Measurements from ENCODE around the gene HECW1. TPM values are rescaled to one million over a fixed set of nuclear protein-coding genes. Genes with fewer than 3 reads are reported as not detected.

Gene HECW1
- total RNA-seq, 1 donor from 2014 or later: 68.7 TPM

- Mint-ChIP-seq H3K27me3 (ENCODE audit: unreplicated experiment) (no peaks in the 10 kb centered on the region), H3K4me3 (ENCODE audit: unreplicated experiment) (no peak overlapping the region), H3K27ac (ENCODE audit: unreplicated experiment) (no peak overlapping the region), H3K9me3 (ENCODE audit: unreplicated experiment) (no peaks in the 10 kb centered on the region), H3K36me3 (ENCODE audit: unreplicated experiment) (peaks cover 3% of the 10 kb centered on the region), H3K4me1 (ENCODE audit: low read depth, unreplicated experiment) (peaks cover 10% of the 10 kb centered on the region)
- TF ChIP-seq, protein P1, sequence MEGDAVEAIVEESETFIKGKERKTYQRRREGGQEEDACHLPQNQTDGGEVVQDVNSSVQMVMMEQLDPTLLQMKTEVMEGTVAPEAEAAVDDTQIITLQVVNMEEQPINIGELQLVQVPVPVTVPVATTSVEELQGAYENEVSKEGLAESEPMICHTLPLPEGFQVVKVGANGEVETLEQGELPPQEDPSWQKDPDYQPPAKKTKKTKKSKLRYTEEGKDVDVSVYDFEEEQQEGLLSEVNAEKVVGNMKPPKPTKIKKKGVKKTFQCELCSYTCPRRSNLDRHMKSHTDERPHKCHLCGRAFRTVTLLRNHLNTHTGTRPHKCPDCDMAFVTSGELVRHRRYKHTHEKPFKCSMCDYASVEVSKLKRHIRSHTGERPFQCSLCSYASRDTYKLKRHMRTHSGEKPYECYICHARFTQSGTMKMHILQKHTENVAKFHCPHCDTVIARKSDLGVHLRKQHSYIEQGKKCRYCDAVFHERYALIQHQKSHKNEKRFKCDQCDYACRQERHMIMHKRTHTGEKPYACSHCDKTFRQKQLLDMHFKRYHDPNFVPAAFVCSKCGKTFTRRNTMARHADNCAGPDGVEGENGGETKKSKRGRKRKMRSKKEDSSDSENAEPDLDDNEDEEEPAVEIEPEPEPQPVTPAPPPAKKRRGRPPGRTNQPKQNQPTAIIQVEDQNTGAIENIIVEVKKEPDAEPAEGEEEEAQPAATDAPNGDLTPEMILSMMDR (IDR thresholded peaks at IDR 0.05; ENCODE audit: partially characterized antibody, unreplicated experiment): no peak
- DNase-seq: no peak
Measured at GRCh38 chr7:43460733-43461348, 348.4 kb downstream of the HECW1 start.

GRCh38 chr7:43461349-43462024, 349.0 kb downstream of the HECW1 start:
- Mint-ChIP-seq H3K4me3 (ENCODE audit: unreplicated experiment) (no peak overlapping the region), H3K27me3 (ENCODE audit: unreplicated experiment) (no peaks in the 10 kb centered on the region), H3K27ac (ENCODE audit: unreplicated experiment) (no peak overlapping the region), H3K9me3 (ENCODE audit: unreplicated experiment) (no peaks in the 10 kb centered on the region), H3K4me1 (ENCODE audit: low read depth, unreplicated experiment) (peaks cover 10% of the 10 kb centered on the region), H3K36me3 (ENCODE audit: unreplicated experiment) (peaks cover 3% of the 10 kb centered on the region)
- TF ChIP-seq, protein P1 (IDR thresholded peaks at IDR 0.05; ENCODE audit: partially characterized antibody, unreplicated experiment): no peak
- DNase-seq: no peak

DNA sequence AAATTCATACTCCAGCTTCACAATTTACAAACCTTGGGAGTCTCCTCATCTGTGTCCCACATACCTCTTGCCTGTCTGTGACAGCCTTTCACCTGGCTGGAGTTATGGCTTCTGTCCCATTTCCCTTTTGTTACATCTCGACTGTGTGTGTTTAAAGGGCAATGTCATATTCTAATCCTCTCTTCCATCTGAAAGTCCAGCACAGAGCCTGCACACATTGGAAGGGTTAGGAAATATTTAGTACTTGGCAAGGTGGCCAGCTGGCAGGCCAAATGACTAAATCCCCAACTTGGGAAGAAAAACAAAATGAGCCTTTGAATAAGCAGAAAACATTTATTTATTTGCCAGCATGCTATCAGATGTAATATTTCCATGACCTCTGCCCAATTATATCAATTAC, 350.4 kb downstream of the HECW1 start:
- H3K4me3 Mint-ChIP-seq (ENCODE audit: unreplicated experiment): no peak overlapping the region
- peaks cover 4% of the 10 kb centered on the region for H3K27me3 Mint-ChIP-seq (ENCODE audit: unreplicated experiment)
- DNase-seq: no peak
- TF ChIP-seq, protein P1 (IDR thresholded peaks at IDR 0.05; ENCODE audit: partially characterized antibody, unreplicated experiment): no peak
- H3K4me1 Mint-ChIP-seq (ENCODE audit: low read depth, unreplicated experiment): peaks cover 10% of the 10 kb centered on the region
- peaks cover 6% of the 10 kb centered on the region for H3K9me3 Mint-ChIP-seq (ENCODE audit: unreplicated experiment)
- H3K36me3 Mint-ChIP-seq (ENCODE audit: unreplicated experiment): no peaks in the 10 kb centered on the region
- H3K27ac Mint-ChIP-seq (ENCODE audit: unreplicated experiment): no peak overlapping the region

DNA sequence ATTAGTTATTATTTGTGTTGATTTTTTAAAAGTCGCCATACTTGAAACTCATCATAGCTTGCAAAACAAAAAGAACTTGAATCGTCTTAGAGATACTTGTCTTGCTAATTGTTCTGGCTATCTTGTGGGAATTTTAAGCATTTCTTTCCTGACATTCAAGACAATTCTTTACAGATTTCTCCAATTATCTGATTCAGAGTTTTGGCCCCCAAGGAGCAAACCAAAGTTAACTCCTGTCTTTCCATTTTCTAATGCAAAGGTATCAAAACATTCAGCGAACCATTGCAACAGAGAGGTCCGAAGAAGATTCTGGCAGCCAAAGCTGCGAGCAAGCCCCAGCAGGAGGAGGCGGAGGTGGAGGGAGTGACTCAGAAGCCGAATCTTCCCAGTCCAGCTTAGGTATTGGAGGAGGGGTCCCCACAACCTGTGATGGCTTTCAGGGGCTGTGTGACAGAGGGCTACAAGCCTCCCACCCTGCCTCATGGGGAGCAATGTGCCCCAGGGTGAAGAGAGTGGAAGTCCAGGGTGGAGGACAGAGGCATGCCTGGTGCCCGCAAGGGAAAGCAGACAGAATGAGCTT, 351.0 kb downstream of the HECW1 start:
- Mint-ChIP-seq H3K9me3 (ENCODE audit: unreplicated experiment) (peaks cover 8% of the 10 kb centered on the region), H3K36me3 (ENCODE audit: unreplicated experiment) (no peaks in the 10 kb centered on the region), H3K27me3 (ENCODE audit: unreplicated experiment) (peaks cover 4% of the 10 kb centered on the region), H3K4me1 (ENCODE audit: low read depth, unreplicated experiment) (peaks cover 7% of the 10 kb centered on the region), H3K27ac (ENCODE audit: unreplicated experiment) (no peak overlapping the region), H3K4me3 (ENCODE audit: unreplicated experiment) (no peak overlapping the region)
- TF ChIP-seq, protein P1 (IDR thresholded peaks at IDR 0.05; ENCODE audit: partially characterized antibody, unreplicated experiment): no peak
- DNase-seq: no peak

Data from glutamatergic neuron (in vitro differentiated cells).